Fibroblast of lung (primary cell): ENCODE measurements around the gene CCNE1.

Source experiments
- CTCF ChIP-seq, 2 donors: IDR thresholded peaks in 1 of 2; conservative IDR thresholded peaks in 1 of 2; 1 replicate in 1 of 2; 2 replicates in 1 of 2; pipeline ENCODE4 v1.5.1; 2011 to 2012; ENCODE audit warnings: low read length in 2 of 2, control low read depth in 1 of 2, inconsistent platforms in 1 of 2, low read depth in 1 of 2, mild to moderate bottlenecking in 1 of 2
- EZH2 ChIP-seq: IDR thresholded peaks from 2 replicates; pipeline ENCODE4 v1.5.1; 2012; ENCODE audit warnings: low read length, control low read depth, mild to moderate bottlenecking; ENCODE audit errors: missing control alignments

GRCh38 chr19:29772696-29773095, 39.1 kb upstream of the CCNE1 start:
- TF ChIP-seq CTCF (conservative IDR thresholded peaks at IDR 0.05 in 1 of 2, IDR thresholded peaks at IDR 0.05 in 1 of 2; ENCODE audit: low read depth in 1 of 2, low read length in 2 of 2), result no peak
- TF ChIP-seq EZH2, result no peak
